Pons (tissue), 1 donor: ENCODE results near the gene TRIM69.
"Not testable (repeated sequence)": the region's sequence is repeated elsewhere in the genome, so short reads cannot be mapped to it uniquely, and the experiment has no call there.

Experiments
- DNase-seq: peaks from one replicate; pipeline ENCODE4 v3.0.0-alpha.2; 2016; ENCODE audit warnings: low spot score

TRIM69 gene

GRCh38 chr15:44716983-44717602 is 19.2 kb upstream of the TRIM69 start:
- no peak for DNase-seq

GRCh38 chr15:44718180-44718926 is 18.0 kb upstream of the TRIM69 start:
- no peak for DNase-seq

- DNase-seq, result no peak
Observed at GRCh38 chr15:44718927-44719292, 17.4 kb upstream of the TRIM69 start.

- DNase-seq, result no peak
Observed at GRCh38 chr15:44719293-44719999, 16.9 kb upstream of the TRIM69 start.

- not testable (repeated sequence) for DNase-seq
Observed at GRCh38 chr15:44720000-44720435, 16.3 kb upstream of the TRIM69 start.

- no peak for DNase-seq
Observed at GRCh38 chr15:44720460-44721176, 15.7 kb upstream of the TRIM69 start.

- DNase-seq, result no peak
Observed at GRCh38 chr15:44722011-44722410, 14.3 kb upstream of the TRIM69 start.

GRCh38 chr15:44726136-44726535 is 10.2 kb upstream of the TRIM69 start:
- DNase-seq, result no peak

GRCh38 chr15:44726568-44727484 is 9.5 kb upstream of the TRIM69 start:
- DNase-seq, result peak; percentile 62

GRCh38 chr15:44727485-44728231 is 8.7 kb upstream of the TRIM69 start:
- DNase-seq, result no peak

- not testable (repeated sequence) for DNase-seq
Observed at GRCh38 chr15:44728232-44728575, 8.1 kb upstream of the TRIM69 start.

- peak; percentile 99 for DNase-seq
Observed at GRCh38 chr15:44728576-44729407, 7.5 kb upstream of the TRIM69 start.

GRCh38 chr15:44729408-44730127 is 6.8 kb upstream of the TRIM69 start:
- DNase-seq, result peak; percentile 47

GRCh38 chr15:44734839-44735481 is 1.4 kb upstream of the TRIM69 start:
- no peak for DNase-seq

- DNase-seq, result peak; percentile 52
Observed at GRCh38 chr15:44735482-44736180, 697 bp upstream of the TRIM69 start.

- DNase-seq, result peak; percentile 75
Observed at GRCh38 chr15:44738340-44738984, 2.1 kb downstream of the TRIM69 start.

- not testable (repeated sequence) for DNase-seq
Observed at GRCh38 chr15:44739222-44739847, 3.0 kb downstream of the TRIM69 start.
